Fibroblast of the aortic adventitia (primary cell): ENCODE measurements around the gene PATZ1. TPM values are rescaled to one million over a fixed set of nuclear protein-coding genes. Genes with fewer than 3 reads are reported as not detected.
"Not testable (repeated sequence)": the region's sequence is repeated elsewhere in the genome, so short reads cannot be mapped to it uniquely, and the experiment has no call there.

Source experiments
- DNase-seq: peaks from one replicate; pipeline ENCODE4 v3.0.0-alpha.2; 2010; ENCODE audit warnings: low read depth
- H3K4me3 ChIP-seq: 2 replicates; pipeline ENCODE4 v1.5.1; 2011; ENCODE audit warnings: low read depth, mild to moderate bottlenecking, control low read depth, low read length, moderate library complexity
- total RNA-seq: library from RNA; depleted of rRNA; stranded (reverse); fragments of >200 nt; gene quantifications from 2 replicates; pipeline ENCODE4 v1.2.3, GENCODE V29; 2012; ENCODE audit warnings: low replicate concordance
- TF ChIP-seq, protein P1 (sequence below): IDR thresholded peaks from 2 replicates; pipeline ENCODE4 v1.5.1; 2011; ENCODE audit warnings: mild to moderate bottlenecking, low read length, control low read depth, inconsistent platforms; ENCODE audit not compliant: insufficient read depth

Gene PATZ1
- total RNA-seq, 1 donor = 14.3 TPM

- DNase-seq = no peak
- H3K4me3 ChIP-seq = no peak overlapping the region
- TF ChIP-seq, protein P1, sequence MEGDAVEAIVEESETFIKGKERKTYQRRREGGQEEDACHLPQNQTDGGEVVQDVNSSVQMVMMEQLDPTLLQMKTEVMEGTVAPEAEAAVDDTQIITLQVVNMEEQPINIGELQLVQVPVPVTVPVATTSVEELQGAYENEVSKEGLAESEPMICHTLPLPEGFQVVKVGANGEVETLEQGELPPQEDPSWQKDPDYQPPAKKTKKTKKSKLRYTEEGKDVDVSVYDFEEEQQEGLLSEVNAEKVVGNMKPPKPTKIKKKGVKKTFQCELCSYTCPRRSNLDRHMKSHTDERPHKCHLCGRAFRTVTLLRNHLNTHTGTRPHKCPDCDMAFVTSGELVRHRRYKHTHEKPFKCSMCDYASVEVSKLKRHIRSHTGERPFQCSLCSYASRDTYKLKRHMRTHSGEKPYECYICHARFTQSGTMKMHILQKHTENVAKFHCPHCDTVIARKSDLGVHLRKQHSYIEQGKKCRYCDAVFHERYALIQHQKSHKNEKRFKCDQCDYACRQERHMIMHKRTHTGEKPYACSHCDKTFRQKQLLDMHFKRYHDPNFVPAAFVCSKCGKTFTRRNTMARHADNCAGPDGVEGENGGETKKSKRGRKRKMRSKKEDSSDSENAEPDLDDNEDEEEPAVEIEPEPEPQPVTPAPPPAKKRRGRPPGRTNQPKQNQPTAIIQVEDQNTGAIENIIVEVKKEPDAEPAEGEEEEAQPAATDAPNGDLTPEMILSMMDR = no peak
Measured at GRCh38 chr22:31327806-31328543, 18.2 kb downstream of the PATZ1 start.

DNA sequence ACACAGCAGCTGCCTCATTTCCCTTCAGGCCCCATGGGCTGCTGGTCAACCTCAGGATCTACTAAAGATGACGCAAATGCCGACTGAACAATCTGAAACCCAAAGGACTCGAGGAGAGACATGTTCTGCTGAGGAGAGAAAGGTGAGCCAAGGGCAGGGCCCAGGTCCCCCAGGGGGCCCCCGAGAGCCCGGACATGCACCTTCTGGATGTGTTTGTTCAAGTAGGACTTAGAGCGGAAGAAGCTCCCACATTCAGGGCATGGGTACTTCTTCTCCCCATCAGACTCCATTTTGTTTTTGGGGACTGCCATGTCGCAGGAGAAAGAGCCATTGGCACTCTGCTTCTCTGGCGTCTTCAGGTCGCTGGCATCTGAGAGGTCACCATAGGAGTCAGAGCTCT lies 19.3 kb downstream of the PATZ1 start:
- DNase-seq = no peak
- H3K4me3 ChIP-seq = no peak overlapping the region
- TF ChIP-seq, protein P1 = no peak

DNA sequence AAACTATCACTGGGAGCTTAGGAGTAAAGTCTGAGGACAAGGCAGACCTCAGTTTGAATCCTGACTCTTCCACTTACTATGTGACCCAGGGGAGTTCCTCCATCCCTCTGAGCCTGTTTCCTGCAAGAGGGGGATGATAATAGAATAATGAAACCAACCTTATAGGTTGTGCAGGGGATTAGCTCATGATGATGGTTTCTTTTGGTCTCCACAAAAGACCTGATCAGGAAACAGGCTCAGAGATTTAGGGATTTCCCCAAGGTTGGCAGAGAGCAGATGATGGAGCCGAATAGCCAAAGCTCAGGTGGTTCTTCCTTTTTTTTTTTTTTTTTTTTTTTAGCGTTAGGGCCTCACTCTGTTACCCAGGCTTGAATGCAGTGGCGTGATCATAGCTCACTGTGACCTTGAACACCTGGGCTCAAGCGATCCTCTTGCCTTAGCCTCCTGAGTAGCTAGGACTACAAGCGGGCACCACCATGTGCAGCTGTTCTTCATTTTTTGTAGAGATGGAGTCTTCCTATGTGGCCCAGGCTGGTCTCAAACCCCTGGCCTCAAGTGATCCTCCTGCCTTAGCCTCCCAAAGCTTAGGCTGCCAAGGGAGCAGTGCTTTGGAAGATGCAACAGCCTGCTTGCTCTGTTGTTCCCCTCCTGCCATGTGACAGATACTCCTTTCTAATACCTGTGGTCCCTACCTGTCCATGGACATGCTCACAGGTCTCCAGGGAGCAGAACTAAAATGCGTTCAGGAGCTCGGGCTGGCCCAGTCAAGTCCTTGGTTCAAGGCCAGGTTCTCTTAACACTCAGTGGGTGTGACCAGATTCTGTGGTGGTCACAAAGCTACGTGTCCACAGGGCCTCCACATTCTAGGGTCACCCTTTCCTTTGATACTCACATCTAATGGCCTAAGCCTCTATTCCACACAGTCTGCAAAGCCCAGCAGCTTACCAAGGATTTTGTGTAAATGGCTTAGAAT lies 22.3 kb downstream of the PATZ1 start:
- no peak for DNase-seq
- no peak overlapping the region for H3K4me3 ChIP-seq
- TF ChIP-seq, protein P1 = no peak

GRCh38 chr22:31321421-31321820 lies 24.7 kb downstream of the PATZ1 start:
- no peak for DNase-seq
- TF ChIP-seq, protein P1 = no peak
- no peak overlapping the region for H3K4me3 ChIP-seq

- DNase-seq, H3K4me3 ChIP-seq: not testable (repeated sequence)
Measured at GRCh38 chr22:31314220-31314619, 31.9 kb downstream of the PATZ1 start.

- DNase-seq = peak; percentile 94
- TF ChIP-seq, protein P1 = peak; percentile 91
- no peak overlapping the region for H3K4me3 ChIP-seq
Measured at GRCh38 chr22:31313366-31314147, 32.6 kb downstream of the PATZ1 start.
